Stomach (tissue), 4 donors: ENCODE results near the gene EVI2A.

Source experiments
- CTCF ChIP-seq, 7 experiments: fragments of 450-650 bp in 4 of 7; fragments of 200-600 bp in 3 of 7; sonication (generic) in 3 of 7; IDR thresholded peaks; one replicate each; pipeline ENCODE4 v1.5.1; 2016 to 2019; ENCODE audit warnings: antibody characterized with exemption in 7 of 7, control low read depth in 2 of 7, mild to moderate bottlenecking in 1 of 7
- EP300 ChIP-seq: sonication (generic); formaldehyde crosslinking; IDR thresholded peaks from one replicate; pipeline ENCODE4 v1.6.1; 2017; ENCODE audit warnings: antibody characterized with exemption
- POLR2A ChIP-seq, 4 donors: fragments of 450-650 bp; IDR thresholded peaks; one replicate each; pipeline ENCODE4 v1.6.1; 2016; ENCODE audit warnings: antibody characterized with exemption in 4 of 4, control low read depth in 2 of 4, mild to moderate bottlenecking in 1 of 4, moderate library complexity in 1 of 4
- POLR2AphosphoS5 ChIP-seq, 3 donors: sonication (generic); formaldehyde crosslinking; IDR thresholded peaks; one replicate each; pipeline ENCODE4 v1.6.1; 2016; ENCODE audit warnings: antibody characterized with exemption in 3 of 3

GRCh38 chr17:31273516-31273915, 47.9 kb downstream of the EVI2A start:
- no peak for TF ChIP-seq CTCF (IDR thresholded peaks at IDR 0.05)
- no peak for TF ChIP-seq EP300
- TF ChIP-seq POLR2A (IDR thresholded peaks at IDR 0.05), result no peak
- TF ChIP-seq POLR2AphosphoS5 (IDR thresholded peaks at IDR 0.05), result no peak
